ENCODE results near the gene TGIF2.

DNA sequence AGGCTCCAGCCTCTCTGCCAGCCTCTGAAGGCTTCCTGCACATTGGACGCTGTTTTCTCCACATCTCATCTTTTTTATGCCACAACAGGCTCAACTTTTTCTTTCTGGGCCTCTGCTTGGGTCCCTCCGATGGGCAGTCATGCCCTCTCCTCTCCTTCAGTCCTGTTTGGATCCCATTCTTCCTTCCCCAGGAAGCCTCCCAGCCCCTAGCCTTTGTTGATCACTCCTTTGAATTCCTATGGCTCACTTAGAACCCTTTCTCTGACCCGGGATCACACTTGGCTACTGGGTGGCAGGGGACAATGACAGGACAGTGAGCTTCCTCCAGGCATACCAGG is 68.1 kb downstream of the TGIF2 start:
- TF ChIP-seq YY1 (IDR thresholded peaks at IDR 0.05; ENCODE audit: insufficient read depth, insufficient read length) (no peak), ZNF274 (IDR thresholded peaks at IDR 0.05; ENCODE audit: low read depth, low read length) (no peak)

Data from NT2/D1 (cell line).